ENCODE data around the gene ZNF41. TPM values are rescaled to one million over a fixed set of nuclear protein-coding genes. Genes with fewer than 3 reads are reported as not detected.

Gene ZNF41
- polyA plus RNA-seq, 2 of the 4 experiments (the other 2 are of a cell fraction): 3.5 to 6.1 TPM

DNA sequence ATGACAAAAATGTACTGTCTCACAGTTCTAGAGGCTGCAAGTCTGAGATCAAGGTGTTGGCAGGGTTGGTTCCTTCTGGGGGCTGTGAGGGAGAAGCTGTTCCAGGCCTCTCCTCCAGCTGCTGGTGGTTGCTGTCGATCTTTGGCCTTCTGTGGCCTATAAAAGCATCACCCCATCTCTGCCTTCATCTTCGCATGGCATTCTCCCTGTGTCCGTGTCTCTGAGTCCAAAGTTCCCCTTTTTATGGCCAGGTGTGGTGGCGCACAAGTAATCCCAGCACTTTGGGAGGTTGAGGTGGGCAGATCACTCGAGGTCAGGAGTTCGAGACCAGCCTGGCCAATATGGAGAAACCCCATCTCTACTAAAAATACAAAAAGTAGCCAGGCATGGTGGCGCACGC, 46.5 kb upstream of the ZNF41 start (continued):
- no peak for TF ChIP-seq ZC3H11A (IDR thresholded peaks at IDR 0.05)
- no peak for TF ChIP-seq KDM1A (IDR thresholded peaks at IDR 0.05; ENCODE audit: low read depth)
- no peak for TF ChIP-seq ZNF302 (CRISPR knock-in tag; IDR thresholded peaks at IDR 0.05)
- TF ChIP-seq FOSL2 (IDR thresholded peaks at IDR 0.05): no peak
- no peak for TF ChIP-seq FOSL2 (CRISPR knock-in tag; IDR thresholded peaks at IDR 0.05)
- TF ChIP-seq ZFP36 (IDR thresholded peaks at IDR 0.05; ENCODE audit: borderline replicate concordance, partially characterized antibody): no peak
- TF ChIP-seq EHF (CRISPR knock-in tag; IDR thresholded peaks at IDR 0.05): no peak

DNA sequence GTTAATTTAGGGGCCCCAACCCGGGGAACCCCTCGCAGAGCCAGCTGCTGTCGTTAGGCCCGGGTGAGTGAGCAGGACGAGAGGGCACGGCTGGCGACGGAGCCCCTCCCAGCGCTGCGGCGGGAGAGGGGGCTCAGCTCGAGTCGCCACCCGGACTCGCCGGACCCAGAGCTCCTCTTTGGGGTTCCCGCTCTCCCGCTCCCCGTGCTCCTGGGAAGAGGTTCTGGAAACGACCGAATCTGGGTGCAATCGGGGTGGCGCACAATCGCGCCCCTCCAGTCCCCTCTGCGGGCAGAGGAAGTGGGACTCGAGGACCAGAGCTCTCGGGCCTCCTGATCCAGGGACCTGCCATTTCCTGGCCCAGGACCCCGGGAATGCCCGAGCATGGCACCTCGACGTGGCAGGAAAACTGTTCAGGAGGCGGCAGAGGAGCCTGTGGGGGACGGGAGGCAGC, 40.7 kb upstream of the ZNF41 start:
- ATAC-seq: peak in 1 of 2 experiments; percentile 70; a peak in 3 of 6 replicates
- no peak for FAIRE-seq
- CTCF ChIA-PET: interaction anchor here (0.5 to 3.3 kb wide), 36 partner anchors 9 to 629 kb away, joined by 3 to 52 read pairs (median 5); no protein-coding TSS in a partner anchor

DNA sequence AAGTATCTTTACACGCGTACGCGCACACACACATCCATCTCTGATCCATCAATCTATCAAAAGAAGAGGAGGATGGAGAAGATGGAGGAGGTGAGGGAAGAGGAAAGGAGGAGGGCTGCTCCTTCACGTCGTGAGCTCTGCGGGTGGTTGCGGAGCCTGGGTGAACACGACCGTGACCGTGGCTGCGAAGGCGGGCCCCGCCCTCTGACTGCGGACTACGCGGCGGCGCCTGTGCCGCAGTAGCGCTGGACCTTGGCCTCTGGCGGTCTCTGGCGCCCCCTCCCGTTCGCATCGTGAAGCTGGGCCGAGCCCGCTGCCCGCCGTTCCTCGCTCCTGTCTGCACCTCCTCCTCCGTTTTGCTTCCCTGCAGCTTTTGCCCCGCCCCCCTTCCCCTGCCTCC, 40.3 kb upstream of the ZNF41 start:
- DNase-seq (ENCODE audit: low read depth in 1 of 2, low spot score in 1 of 2) (peak; percentile 64 to 78), FAIRE-seq (peak; percentile 96), ATAC-seq (peak; percentile 99 to 100)
- ChIA-PET CTCF (interaction anchor here (0.5 to 3.3 kb wide), 43 partner anchors 8 to 629 kb away, joined by 3 to 52 read pairs (median 4); no protein-coding TSS in a partner anchor), POLR2A (interaction anchor here (0.5 to 2.0 kb wide), 4 partner anchors 33 to 333 kb away, joined by 3 to 9 read pairs (median 3); partner anchors contain the start of gene USP11)
- H3K4me2 ChIP-seq: peak overlapping the region; percentile 79
- H3K4me1 ChIP-seq: no peaks in the 10 kb centered on the region
- peak overlapping the region; percentile 75 to 89 for H3K27ac ChIP-seq
- TF ChIP-seq, protein P1, sequence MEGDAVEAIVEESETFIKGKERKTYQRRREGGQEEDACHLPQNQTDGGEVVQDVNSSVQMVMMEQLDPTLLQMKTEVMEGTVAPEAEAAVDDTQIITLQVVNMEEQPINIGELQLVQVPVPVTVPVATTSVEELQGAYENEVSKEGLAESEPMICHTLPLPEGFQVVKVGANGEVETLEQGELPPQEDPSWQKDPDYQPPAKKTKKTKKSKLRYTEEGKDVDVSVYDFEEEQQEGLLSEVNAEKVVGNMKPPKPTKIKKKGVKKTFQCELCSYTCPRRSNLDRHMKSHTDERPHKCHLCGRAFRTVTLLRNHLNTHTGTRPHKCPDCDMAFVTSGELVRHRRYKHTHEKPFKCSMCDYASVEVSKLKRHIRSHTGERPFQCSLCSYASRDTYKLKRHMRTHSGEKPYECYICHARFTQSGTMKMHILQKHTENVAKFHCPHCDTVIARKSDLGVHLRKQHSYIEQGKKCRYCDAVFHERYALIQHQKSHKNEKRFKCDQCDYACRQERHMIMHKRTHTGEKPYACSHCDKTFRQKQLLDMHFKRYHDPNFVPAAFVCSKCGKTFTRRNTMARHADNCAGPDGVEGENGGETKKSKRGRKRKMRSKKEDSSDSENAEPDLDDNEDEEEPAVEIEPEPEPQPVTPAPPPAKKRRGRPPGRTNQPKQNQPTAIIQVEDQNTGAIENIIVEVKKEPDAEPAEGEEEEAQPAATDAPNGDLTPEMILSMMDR (IDR thresholded peaks at IDR 0.05): peak; percentile 74
- TF ChIP-seq RAD21 (conservative IDR thresholded peaks at IDR 0.05 in 1 of 2, IDR thresholded peaks at IDR 0.05 in 1 of 2) (peak; percentile 86 to 96), NR3C1 (IDR thresholded peaks at IDR 0.05) (no peak), ZNF302 (CRISPR knock-in tag; IDR thresholded peaks at IDR 0.05) (no peak), SMC3 (IDR thresholded peaks at IDR 0.05) (peak; percentile 90)
- TF ChIP-seq, protein P2, sequence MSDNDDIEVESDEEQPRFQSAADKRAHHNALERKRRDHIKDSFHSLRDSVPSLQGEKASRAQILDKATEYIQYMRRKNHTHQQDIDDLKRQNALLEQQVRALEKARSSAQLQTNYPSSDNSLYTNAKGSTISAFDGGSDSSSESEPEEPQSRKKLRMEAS (IDR thresholded peaks at IDR 0.05): peak; percentile 62
- peaks cover 16% of the 10 kb centered on the region; the same call in 2 of the 3 replicates for H3K9me3 ChIP-seq
- peak overlapping the region; percentile 56 for H3K4me3 ChIP-seq
- WGBS (ENCODE audit: missing lambda C conversion rate): 10% methylated on average over 32 of the region's 33 CpGs

More for the DNA sequence above, 40.7 kb upstream of the ZNF41 start:
- Histone ChIP-seq H3K4me2 (peak overlapping the region; percentile 79), H3K27ac (peak overlapping the region; percentile 75 to 89), H3K4me1 (no peaks in the 10 kb centered on the region), H3K9me3 (peaks cover 16% of the 10 kb centered on the region; the same call in 2 of the 3 replicates), H3K4me3 (peak overlapping the region; percentile 56)
- DNase-seq (ENCODE audit: low read depth in 1 of 2, low spot score in 1 of 2): no peak
- 27% methylated on average over 6 of the region's 34 CpGs for WGBS (ENCODE audit: missing lambda C conversion rate)
- TF ChIP-seq, protein P2 (IDR thresholded peaks at IDR 0.05): no peak
- TF ChIP-seq ZC3H11A (IDR thresholded peaks at IDR 0.05) (no peak), RAD21 (conservative IDR thresholded peaks at IDR 0.05 in 1 of 2, IDR thresholded peaks at IDR 0.05 in 1 of 2) (no peak), CHD4 (IDR thresholded peaks at IDR 0.05; ENCODE audit: borderline replicate concordance) (no peak), RNF2 (IDR thresholded peaks at IDR 0.05; ENCODE audit: borderline replicate concordance, low read depth) (no peak)
- TF ChIP-seq, protein P3, sequence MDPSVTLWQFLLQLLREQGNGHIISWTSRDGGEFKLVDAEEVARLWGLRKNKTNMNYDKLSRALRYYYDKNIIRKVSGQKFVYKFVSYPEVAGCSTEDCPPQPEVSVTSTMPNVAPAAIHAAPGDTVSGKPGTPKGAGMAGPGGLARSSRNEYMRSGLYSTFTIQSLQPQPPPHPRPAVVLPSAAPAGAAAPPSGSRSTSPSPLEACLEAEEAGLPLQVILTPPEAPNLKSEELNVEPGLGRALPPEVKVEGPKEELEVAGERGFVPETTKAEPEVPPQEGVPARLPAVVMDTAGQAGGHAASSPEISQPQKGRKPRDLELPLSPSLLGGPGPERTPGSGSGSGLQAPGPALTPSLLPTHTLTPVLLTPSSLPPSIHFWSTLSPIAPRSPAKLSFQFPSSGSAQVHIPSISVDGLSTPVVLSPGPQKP (IDR thresholded peaks at IDR 0.05; ENCODE audit: low read depth, low read length): no peak
- POLR2A ChIA-PET: interaction anchor here (0.5 to 2.0 kb wide), 4 partner anchors 32 to 333 kb away, joined by 3 to 9 read pairs (median 3); partner anchors contain the start of gene USP11

DNA sequence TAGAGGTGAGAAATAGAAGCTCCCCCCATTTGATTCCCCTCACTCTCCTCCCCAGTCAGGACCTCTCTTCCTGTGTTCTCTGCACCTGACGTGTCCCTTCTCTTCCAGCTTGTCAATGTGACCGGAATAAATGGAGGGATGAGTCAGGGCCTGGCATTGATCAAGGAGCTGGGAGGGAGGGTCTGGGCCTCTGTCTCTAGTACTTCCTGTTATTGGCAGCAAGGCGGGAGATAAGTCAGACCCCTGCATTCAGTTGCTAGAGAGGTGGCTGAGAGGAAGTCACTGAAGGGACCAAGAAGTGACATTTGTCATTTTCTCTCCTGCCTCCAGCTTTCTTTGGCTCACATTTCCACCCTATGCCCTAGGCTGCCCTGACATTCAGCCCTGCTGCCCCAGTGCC, 35.1 kb upstream of the ZNF41 start:
- 81% methylated on average over 3 of the region's 3 CpGs for WGBS (ENCODE audit: missing lambda C conversion rate)
- Histone ChIP-seq H3K4me1 (peaks cover 8% of the 10 kb centered on the region; the same call in 2 of the 3 replicates), H3K4me3 (no peak overlapping the region), H3K27ac (no peak overlapping the region), H3K9me3 (peaks cover 16% of the 10 kb centered on the region; the same call in 2 of the 3 replicates), H3K4me2 (no peak overlapping the region)
- FAIRE-seq: no peak
- no peak for ATAC-seq
- TF ChIP-seq, protein P4, sequence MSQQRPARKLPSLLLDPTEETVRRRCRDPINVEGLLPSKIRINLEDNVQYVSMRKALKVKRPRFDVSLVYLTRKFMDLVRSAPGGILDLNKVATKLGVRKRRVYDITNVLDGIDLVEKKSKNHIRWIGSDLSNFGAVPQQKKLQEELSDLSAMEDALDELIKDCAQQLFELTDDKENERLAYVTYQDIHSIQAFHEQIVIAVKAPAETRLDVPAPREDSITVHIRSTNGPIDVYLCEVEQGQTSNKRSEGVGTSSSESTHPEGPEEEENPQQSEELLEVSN (IDR thresholded peaks at IDR 0.05; ENCODE audit: borderline replicate concordance, low read depth): no peak
- no peak for TF ChIP-seq BHLHE40 (IDR thresholded peaks at IDR 0.05; ENCODE audit: low read depth, low read length)
- TF ChIP-seq, protein P3 (IDR thresholded peaks at IDR 0.05; ENCODE audit: low read depth, low read length): no peak
- TF ChIP-seq, protein P5, sequence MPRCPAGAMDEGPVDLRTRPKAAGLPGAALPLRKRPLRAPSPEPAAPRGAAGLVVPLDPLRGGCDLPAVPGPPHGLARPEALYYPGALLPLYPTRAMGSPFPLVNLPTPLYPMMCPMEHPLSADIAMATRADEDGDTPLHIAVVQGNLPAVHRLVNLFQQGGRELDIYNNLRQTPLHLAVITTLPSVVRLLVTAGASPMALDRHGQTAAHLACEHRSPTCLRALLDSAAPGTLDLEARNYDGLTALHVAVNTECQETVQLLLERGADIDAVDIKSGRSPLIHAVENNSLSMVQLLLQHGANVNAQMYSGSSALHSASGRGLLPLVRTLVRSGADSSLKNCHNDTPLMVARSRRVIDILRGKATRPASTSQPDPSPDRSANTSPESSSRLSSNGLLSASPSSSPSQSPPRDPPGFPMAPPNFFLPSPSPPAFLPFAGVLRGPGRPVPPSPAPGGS (IDR thresholded peaks at IDR 0.05): no peak
- no peak for TF ChIP-seq EHMT2 (IDR thresholded peaks at IDR 0.05; ENCODE audit: low read depth)
- no peak for TF ChIP-seq POLR2AphosphoS2 (conservative IDR thresholded peaks at IDR 0.05; ENCODE audit: low read length)
- TF ChIP-seq KDM5A (IDR thresholded peaks at IDR 0.05): no peak
- no peak for TF ChIP-seq HOXA7 (CRISPR knock-in tag; IDR thresholded peaks at IDR 0.05)
- CTCF ChIA-PET: interaction anchor here (1.0 to 1.9 kb wide), 2 partner anchors 10 to 23 kb away, joined by 3 to 5 read pairs; no protein-coding TSS in a partner anchor
- no peak for DNase-seq (ENCODE audit: low read depth in 1 of 2, low spot score in 1 of 2)
- POLR2A ChIA-PET: no interaction called here
